Transverse colon (tissue), 3 donors: ENCODE results near the gene CNTNAP2.

Source experiments
- CTCF ChIP-seq, 5 experiments: fragments of 200-600 bp in 3 of 5; fragments of 450-650 bp in 2 of 5; sonication (generic) in 3 of 5; IDR thresholded peaks; 1 replicate in 2 of 5; 2 replicates in 3 of 5; pipeline ENCODE4 v1.5.1; 2016 to 2017; ENCODE audit warnings: antibody characterized with exemption in 5 of 5, inconsistent platforms in 3 of 5, mild to moderate bottlenecking in 2 of 5, moderate library complexity in 1 of 5
- EP300 ChIP-seq: sonication (generic); formaldehyde crosslinking; IDR thresholded peaks from one replicate; pipeline ENCODE4 v1.6.1; 2017; ENCODE audit warnings: antibody characterized with exemption, low read depth

- TF ChIP-seq CTCF (IDR thresholded peaks at IDR 0.05) (no peak), EP300 (no peak)
These were observed 522.7 kb downstream of the CNTNAP2 start for GRCh38 chr7:146639291-146639690.
